ENCODE data around the gene AFG1L. TPM values are rescaled to one million over a fixed set of nuclear protein-coding genes. Genes with fewer than 3 reads are reported as not detected.

The AFG1L gene
- total RNA-seq, 2 donors from 2014 or later: 5.9 to 7.2 TPM

DNA sequence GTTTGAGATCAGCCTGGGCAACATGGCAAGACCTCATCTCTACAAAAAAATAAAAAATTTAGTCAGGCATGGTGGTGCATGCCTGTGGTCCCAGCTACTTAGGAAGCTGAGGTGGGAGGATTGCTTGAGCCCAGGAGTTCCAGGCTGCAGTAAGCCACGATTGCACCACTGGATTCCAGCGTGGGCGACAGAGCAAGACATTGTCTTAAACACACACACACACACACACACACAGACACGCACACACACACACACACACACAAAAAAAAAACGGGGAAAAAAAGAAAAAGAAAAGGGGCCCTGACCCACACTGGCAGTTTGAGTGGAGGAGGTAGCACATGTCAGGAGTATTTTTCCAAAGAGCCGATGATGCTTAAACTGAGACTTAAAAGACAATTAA, 122.2 kb downstream of the AFG1L start:
- no peak overlapping the region for H3K4me3 Mint-ChIP-seq
- no peak for DNase-seq
- H3K9me3 Mint-ChIP-seq: peaks cover 8 to 18% of the 10 kb centered on the region in 2 donors
- H3K36me3 Mint-ChIP-seq (ENCODE audit: insufficient read depth in 2 of 2): peaks cover 2 to 9% of the 10 kb centered on the region in 2 donors
- H3K27me3 Mint-ChIP-seq (ENCODE audit: low read depth): no peaks in the 10 kb centered on the region
- H3K27ac Mint-ChIP-seq: no peak overlapping the region
- no peak for ATAC-seq (replicated peaks in 1 of 2)
- H3K4me1 Mint-ChIP-seq (ENCODE audit: low read depth): no peaks in the 10 kb centered on the region

DNA sequence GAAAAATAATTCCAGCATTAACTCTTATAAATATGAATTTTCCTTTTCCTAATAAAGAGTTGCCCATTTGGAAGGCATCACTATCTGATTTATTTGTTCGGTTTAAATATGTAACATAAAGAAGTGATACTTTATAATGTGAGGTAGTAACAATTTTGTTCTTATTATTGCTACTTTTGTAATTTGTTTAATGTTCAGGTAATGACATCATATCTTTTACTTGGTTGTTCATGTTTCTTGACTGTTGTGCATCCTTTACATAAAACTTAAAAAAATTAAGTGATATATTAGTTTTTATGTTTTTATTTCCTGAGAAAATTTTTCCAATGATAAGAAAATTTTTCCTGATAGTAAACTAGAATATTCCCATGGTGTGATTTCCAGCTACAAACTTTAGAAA, 124.6 kb downstream of the AFG1L start:
- H3K4me1 Mint-ChIP-seq (ENCODE audit: low read depth): no peaks in the 10 kb centered on the region
- DNase-seq (no peak), ATAC-seq (replicated peaks in 1 of 2) (no peak)
- H3K27me3 Mint-ChIP-seq (ENCODE audit: low read depth): no peaks in the 10 kb centered on the region
- no peak overlapping the region for H3K27ac Mint-ChIP-seq
- H3K4me3 Mint-ChIP-seq: no peak overlapping the region
- peaks cover 0 to 1% of the 10 kb centered on the region in 2 donors for H3K36me3 Mint-ChIP-seq (ENCODE audit: insufficient read depth in 2 of 2)
- H3K9me3 Mint-ChIP-seq: peaks cover 0 to 3% of the 10 kb centered on the region in 2 donors

DNA sequence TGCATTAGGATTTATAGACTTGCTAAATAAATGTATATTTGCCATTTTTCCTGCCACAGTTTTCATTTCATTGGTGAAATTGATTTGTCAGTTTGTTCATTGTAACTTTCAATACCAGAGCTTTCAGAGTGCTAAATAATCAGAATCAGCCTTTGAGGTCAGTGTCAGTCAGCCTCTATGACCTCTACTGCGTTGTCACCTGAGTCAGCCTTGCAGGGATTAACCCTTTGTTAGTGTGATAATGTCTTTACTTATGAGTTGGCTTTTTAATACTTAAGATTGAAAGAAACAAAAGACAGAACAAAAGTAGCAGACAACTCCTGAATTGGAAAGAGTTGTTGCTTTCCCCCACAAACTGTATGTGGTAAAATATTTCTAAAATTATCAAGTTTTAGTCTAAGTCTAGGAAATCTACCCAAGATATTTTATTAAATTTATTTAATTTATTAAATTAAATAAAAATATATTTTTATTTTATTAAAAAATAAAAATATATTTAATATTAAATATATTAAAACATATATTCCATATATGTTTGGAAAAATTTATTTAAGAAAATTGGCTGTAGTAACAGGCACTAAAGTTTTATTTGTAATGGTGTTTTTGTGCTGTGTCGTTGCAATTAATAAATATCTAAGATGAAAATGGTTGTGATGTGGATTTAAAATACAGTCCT, 125.2 kb downstream of the AFG1L start:
- Mint-ChIP-seq H3K4me1 (ENCODE audit: low read depth) (no peaks in the 10 kb centered on the region), H3K36me3 (ENCODE audit: insufficient read depth in 2 of 2) (peaks cover 0 to 1% of the 10 kb centered on the region in 2 donors), H3K4me3 (no peak overlapping the region), H3K9me3 (peaks cover 0 to 3% of the 10 kb centered on the region in 2 donors), H3K27me3 (ENCODE audit: low read depth) (no peaks in the 10 kb centered on the region), H3K27ac (no peak overlapping the region)
- ATAC-seq (replicated peaks in 1 of 2) (no peak), DNase-seq (no peak)

DNA sequence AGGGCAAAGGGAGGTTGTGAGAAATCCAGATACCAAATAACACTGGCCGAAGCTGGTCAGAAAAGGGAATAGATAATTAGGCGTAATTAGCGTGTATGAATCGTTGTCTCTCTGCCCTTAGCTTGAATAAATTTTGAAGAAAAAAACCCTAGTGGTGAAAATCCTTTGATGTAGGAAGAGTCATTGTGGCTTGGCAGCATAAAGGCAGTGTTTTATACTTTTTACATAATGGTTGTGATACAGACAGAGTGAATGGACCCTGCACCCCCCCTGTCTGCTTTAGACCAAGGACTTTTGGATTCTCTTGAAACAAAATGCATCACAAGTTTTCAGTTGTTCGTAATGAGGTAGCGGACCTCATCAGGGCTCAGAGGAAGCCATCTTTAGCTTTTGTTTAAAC, 126.5 kb downstream of the AFG1L start:
- Mint-ChIP-seq H3K27ac (no peak overlapping the region), H3K4me1 (ENCODE audit: low read depth) (no peaks in the 10 kb centered on the region), H3K27me3 (ENCODE audit: low read depth) (peaks cover 4% of the 10 kb centered on the region), H3K36me3 (ENCODE audit: insufficient read depth in 2 of 2) (no peaks in the 10 kb centered on the region), H3K4me3 (no peak overlapping the region), H3K9me3 (no peaks in the 10 kb centered on the region)
- ATAC-seq (replicated peaks in 1 of 2): no peak
- DNase-seq: no peak

DNA sequence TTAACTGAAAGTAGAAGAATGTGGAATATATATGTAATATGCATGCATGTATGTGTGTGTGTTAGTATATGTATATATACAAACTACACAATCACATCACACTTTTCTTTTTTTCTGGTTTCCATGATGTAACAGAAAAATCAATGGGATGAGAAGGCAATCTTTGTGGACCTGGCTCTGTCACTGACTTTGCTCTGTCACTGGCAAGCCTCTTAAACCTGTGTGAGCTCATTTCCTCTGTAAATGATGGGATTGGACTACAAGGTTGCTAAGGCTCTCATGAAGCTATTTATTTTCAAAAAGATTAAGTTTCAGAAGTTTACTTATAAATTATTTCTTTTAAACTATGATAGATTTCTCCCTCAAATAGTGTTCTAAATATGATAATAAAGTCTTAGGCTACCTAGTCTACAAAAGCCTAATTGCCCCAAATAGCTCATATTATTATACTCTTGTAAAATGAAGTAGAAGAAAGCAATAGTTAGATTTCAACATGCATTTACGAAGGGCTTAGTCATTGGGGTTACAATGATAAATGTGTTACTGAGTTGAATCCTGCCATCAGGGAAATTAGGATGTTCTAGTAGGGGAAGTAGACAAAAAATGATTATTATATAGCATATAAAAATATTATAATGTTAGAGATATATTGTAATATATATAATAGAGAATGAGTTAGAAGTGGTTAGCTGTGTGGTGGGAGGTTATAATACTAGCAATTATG, 129.3 kb downstream of the AFG1L start:
- Mint-ChIP-seq H3K4me1 (ENCODE audit: low read depth) (no peaks in the 10 kb centered on the region), H3K4me3 (no peak overlapping the region), H3K36me3 (ENCODE audit: insufficient read depth in 2 of 2) (peaks cover 0 to under 1% of the 10 kb centered on the region in 2 donors), H3K9me3 (peaks cover 1 to 2% of the 10 kb centered on the region in 2 donors), H3K27ac (no peak overlapping the region), H3K27me3 (ENCODE audit: low read depth) (peaks cover 7% of the 10 kb centered on the region)
- DNase-seq: no peak
- no peak for ATAC-seq (replicated peaks in 1 of 2)

DNA sequence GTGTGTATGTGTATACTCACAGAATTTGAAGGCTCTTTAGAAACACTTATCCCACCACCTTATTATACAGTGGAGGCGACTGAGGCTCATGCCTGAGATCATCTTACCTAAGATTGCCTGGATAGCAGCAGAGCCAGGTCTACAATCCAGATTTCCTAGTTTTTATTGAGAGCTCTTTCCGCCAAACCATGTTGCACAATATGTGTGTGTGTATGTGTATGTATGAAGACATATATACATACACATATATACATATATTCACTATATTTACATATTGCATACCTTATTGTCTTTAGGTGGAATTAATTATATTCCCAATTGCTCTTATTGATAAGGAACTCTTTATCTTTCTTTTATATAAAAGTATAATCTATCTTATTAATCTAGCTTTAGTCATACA, 130.6 kb downstream of the AFG1L start:
- peaks cover 7% of the 10 kb centered on the region for H3K27me3 Mint-ChIP-seq (ENCODE audit: low read depth)
- no peak for DNase-seq
- H3K36me3 Mint-ChIP-seq (ENCODE audit: insufficient read depth in 2 of 2): peaks cover 0 to 2% of the 10 kb centered on the region in 2 donors
- H3K4me3 Mint-ChIP-seq: no peak overlapping the region
- H3K27ac Mint-ChIP-seq: no peak overlapping the region
- H3K9me3 Mint-ChIP-seq: peaks cover 2 to 3% of the 10 kb centered on the region in 2 donors
- no peak for ATAC-seq (replicated peaks in 1 of 2)
- no peaks in the 10 kb centered on the region for H3K4me1 Mint-ChIP-seq (ENCODE audit: low read depth)

DNA sequence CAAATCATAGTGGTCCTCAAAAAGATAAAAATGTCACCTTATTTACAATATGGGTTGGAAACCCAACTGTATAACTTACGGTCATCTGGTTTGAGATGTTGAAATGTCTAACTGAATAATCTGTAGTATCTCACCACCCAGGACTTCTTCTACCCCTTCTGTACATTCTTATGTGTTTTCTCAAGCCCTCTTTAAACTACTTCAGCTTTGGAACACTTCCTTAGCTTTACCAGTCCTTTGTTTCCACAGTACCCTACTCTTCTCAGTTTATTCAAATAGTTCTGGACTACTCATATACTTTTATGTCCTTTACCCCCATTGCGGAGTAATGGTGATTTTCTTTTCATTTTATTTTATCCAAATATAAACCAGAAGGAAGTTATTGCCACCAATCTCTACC, 137.3 kb downstream of the AFG1L start:
- H3K27ac Mint-ChIP-seq: no peak overlapping the region
- peaks cover 0 to 2% of the 10 kb centered on the region in 2 donors for H3K36me3 Mint-ChIP-seq (ENCODE audit: insufficient read depth in 2 of 2)
- no peaks in the 10 kb centered on the region for H3K4me1 Mint-ChIP-seq (ENCODE audit: low read depth)
- H3K9me3 Mint-ChIP-seq: peaks cover 2 to 3% of the 10 kb centered on the region in 2 donors
- H3K4me3 Mint-ChIP-seq: no peak overlapping the region
- ATAC-seq (replicated peaks in 1 of 2) (no peak), DNase-seq (no peak)
- peaks cover 16% of the 10 kb centered on the region for H3K27me3 Mint-ChIP-seq (ENCODE audit: low read depth)

DNA sequence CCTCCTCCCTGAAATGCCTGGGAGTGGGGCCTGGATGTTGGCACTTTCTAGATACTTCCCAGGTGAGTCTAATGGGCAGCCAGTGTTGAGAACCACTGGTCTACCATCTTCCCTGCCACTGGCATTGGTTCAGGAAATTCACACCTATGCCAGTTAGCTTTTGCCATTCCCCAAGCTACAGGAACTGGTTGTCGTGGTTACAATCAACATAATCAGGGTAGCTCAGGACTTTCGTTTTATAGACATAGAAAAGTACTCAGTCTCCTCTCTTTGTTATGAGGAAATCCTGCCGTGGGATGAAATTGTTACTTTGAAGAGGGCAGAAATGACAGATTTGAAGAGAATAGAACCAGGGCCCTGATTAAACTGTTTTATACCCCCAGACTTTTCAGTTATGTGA, 137.9 kb downstream of the AFG1L start:
- no peak overlapping the region for H3K27ac Mint-ChIP-seq
- peaks cover 23% of the 10 kb centered on the region for H3K27me3 Mint-ChIP-seq (ENCODE audit: low read depth)
- H3K36me3 Mint-ChIP-seq (ENCODE audit: insufficient read depth in 2 of 2): peaks cover 0 to 2% of the 10 kb centered on the region in 2 donors
- peaks cover under 1% of the 10 kb centered on the region for H3K4me1 Mint-ChIP-seq (ENCODE audit: low read depth)
- H3K4me3 Mint-ChIP-seq: no peak overlapping the region
- no peak for DNase-seq
- ATAC-seq (replicated peaks in 1 of 2): no peak
- H3K9me3 Mint-ChIP-seq: peaks cover 2 to 3% of the 10 kb centered on the region in 2 donors

DNA sequence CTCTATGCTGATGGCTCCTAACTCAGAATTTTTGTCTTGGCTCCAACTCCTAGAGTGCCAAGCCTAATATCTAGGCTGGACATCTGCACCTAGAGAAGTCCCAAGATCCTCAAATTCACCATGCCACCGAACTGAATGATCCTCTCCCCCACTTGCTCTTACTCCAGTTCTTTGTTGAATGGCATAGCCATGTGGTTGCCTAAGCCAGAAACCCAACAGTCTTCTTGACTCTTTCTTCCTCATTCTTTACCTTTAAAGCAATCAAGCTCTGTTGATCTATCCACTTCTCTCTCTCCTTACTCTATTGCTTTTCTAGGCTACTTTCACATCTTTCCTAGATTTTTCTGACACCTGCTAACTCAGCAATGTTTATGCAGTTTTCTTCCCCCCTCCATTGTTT, 139.4 kb downstream of the AFG1L start:
- DNase-seq: no peak
- peaks cover 0 to under 1% of the 10 kb centered on the region in 2 donors for H3K9me3 Mint-ChIP-seq
- peaks cover 37% of the 10 kb centered on the region for H3K27me3 Mint-ChIP-seq (ENCODE audit: low read depth)
- no peak for ATAC-seq (replicated peaks in 1 of 2)
- H3K36me3 Mint-ChIP-seq (ENCODE audit: insufficient read depth in 2 of 2): peaks cover 0 to under 1% of the 10 kb centered on the region in 2 donors
- peaks cover 4% of the 10 kb centered on the region for H3K4me1 Mint-ChIP-seq (ENCODE audit: low read depth)
- no peak overlapping the region for H3K27ac Mint-ChIP-seq
- no peak overlapping the region for H3K4me3 Mint-ChIP-seq

DNA sequence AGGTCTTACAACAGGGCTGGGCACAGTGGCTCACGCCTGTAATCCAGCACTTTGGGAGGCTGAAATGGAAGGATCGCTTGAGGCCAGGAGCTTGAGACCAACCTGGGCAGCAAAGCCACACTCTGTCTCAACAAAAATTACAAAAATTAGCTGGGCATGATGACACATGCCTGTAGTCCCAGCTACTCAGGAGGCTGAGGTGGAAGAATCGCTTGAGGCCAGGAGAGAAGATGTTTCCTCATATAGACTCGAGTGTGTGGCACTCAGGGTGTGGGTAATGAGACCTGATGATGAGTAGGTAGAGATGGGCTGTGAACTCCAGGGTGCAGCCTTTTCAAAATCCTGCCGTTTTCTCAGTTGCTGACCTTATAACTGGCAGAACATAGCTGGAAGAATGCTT, 140.5 kb downstream of the AFG1L start:
- peaks cover 4% of the 10 kb centered on the region for H3K4me1 Mint-ChIP-seq (ENCODE audit: low read depth)

DNA sequence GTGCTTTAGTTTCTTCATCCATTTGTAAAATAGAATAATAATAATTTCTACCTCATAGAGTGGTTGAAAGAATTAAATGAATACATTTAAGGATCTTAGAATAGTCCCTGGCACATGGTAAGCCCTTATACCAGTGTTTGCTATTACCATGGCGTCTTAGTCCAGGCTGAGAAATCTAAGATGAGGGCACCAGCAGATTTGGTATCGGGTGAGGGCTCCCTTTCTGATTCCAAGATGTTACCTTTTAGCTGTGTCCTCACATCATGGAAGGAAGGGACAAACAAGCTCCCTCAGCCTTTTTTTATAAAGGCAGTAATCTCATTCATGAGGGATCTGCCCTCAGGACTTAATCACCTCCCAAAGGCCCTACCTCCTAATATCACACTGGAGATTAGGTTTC, 141.9 kb downstream of the AFG1L start:
- ATAC-seq (replicated peaks in 1 of 2) (no peak), DNase-seq (no peak)
- no peaks in the 10 kb centered on the region for H3K9me3 Mint-ChIP-seq
- no peak overlapping the region for H3K27ac Mint-ChIP-seq
- peaks cover 38% of the 10 kb centered on the region for H3K27me3 Mint-ChIP-seq (ENCODE audit: low read depth)
- peaks cover 4% of the 10 kb centered on the region for H3K4me1 Mint-ChIP-seq (ENCODE audit: low read depth)
- no peak overlapping the region for H3K4me3 Mint-ChIP-seq
- no peaks in the 10 kb centered on the region for H3K36me3 Mint-ChIP-seq (ENCODE audit: insufficient read depth in 2 of 2)

More for the DNA sequence above, 140.5 kb downstream of the AFG1L start:
- H3K36me3 Mint-ChIP-seq (ENCODE audit: insufficient read depth in 2 of 2): no peaks in the 10 kb centered on the region
- no peak for ATAC-seq (replicated peaks in 1 of 2)
- H3K9me3 Mint-ChIP-seq: no peaks in the 10 kb centered on the region
- H3K27ac Mint-ChIP-seq: no peak overlapping the region
- peaks cover 37% of the 10 kb centered on the region for H3K27me3 Mint-ChIP-seq (ENCODE audit: low read depth)
- no peak for DNase-seq
- H3K4me3 Mint-ChIP-seq: no peak overlapping the region

DNA sequence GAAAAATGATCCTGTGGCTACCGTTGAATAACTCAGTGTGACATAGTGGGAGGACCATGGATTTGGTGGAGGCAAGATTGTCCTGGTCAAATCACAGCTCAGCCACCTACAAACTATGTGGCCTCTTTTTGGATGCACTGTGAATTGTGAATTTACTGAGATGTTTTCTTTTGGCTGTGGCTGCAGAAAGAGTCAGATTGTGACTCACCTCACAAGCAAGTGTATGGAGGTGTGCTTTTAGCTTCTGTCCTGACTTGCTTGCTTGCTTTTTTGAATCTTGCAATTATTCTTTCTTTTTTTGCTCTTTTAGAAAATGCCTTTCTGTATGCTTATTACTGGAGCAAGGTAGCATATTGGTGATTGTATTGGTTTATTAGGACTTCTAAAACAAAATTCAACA, 143.0 kb downstream of the AFG1L start:
- no peak for ATAC-seq (replicated peaks in 1 of 2)
- DNase-seq: no peak
- Mint-ChIP-seq H3K4me1 (ENCODE audit: low read depth) (peaks cover 4% of the 10 kb centered on the region), H3K27me3 (ENCODE audit: low read depth) (peaks cover 48% of the 10 kb centered on the region), H3K9me3 (no peaks in the 10 kb centered on the region), H3K27ac (no peak overlapping the region), H3K36me3 (ENCODE audit: insufficient read depth in 2 of 2) (no peaks in the 10 kb centered on the region), H3K4me3 (no peak overlapping the region)

DNA sequence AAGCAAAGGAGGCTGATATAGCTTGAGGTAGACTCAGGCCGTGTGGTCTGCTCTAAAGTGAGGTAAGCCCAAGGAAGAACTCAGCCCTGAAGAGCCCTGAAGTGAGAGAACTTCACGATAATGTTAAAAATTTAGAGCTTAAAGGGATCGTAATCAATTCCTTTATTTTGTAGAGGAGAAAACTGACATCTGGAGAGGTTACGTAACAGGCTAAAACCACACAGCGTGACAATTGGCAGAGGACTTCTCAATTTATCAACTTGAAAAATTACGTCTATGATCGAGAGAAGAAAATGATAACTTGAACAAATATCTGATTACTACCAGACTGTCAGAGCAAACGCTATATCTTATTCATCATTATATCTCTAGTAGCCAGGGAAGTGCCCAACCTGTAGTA, 144.1 kb downstream of the AFG1L start:
- Mint-ChIP-seq H3K27ac (no peak overlapping the region), H3K4me1 (ENCODE audit: low read depth) (peaks cover 6% of the 10 kb centered on the region), H3K9me3 (no peaks in the 10 kb centered on the region), H3K4me3 (no peak overlapping the region), H3K36me3 (ENCODE audit: insufficient read depth in 2 of 2) (no peaks in the 10 kb centered on the region), H3K27me3 (ENCODE audit: low read depth) (peaks cover 59% of the 10 kb centered on the region)
- DNase-seq (no peak), ATAC-seq (replicated peaks in 1 of 2) (no peak)
